IPS-20b (cell line): ENCODE results near the gene EPS8L1.
A peak's percentile ranks its signal among the peaks of the same experiment; 100 is the strongest.
"Not testable (repeated sequence)": the region's sequence is repeated elsewhere in the genome, so short reads cannot be mapped to it uniquely, and the experiment has no call there.

Experiments
- H3K27ac ChIP-seq: one replicate; pipeline ENCODE4 v1.5.1; 2013; ENCODE audit warnings: low read length
- H3K27me3 ChIP-seq: 2 replicates; pipeline ENCODE4 v1.6.1; 2013; ENCODE audit warnings: mild to moderate bottlenecking, low read length, inconsistent platforms; ENCODE audit not compliant: insufficient read depth
- H3K36me3 ChIP-seq: 2 replicates; pipeline ENCODE4 v1.6.1; 2013; ENCODE audit warnings: low read depth, mild to moderate bottlenecking, inconsistent platforms, low read length, moderate library complexity; ENCODE audit not compliant: insufficient read depth
- H3K4me1 ChIP-seq: 2 replicates; pipeline ENCODE4 v1.6.1; 2013; ENCODE audit warnings: mild to moderate bottlenecking, control low read depth, inconsistent platforms, low read length, moderate library complexity; ENCODE audit not compliant: insufficient read depth
- H3K4me3 ChIP-seq: 2 replicates; pipeline ENCODE4 v1.5.1; 2013; ENCODE audit warnings: mild to moderate bottlenecking, low read length, inconsistent platforms
- H3K9ac ChIP-seq: 2 replicates; pipeline ENCODE4 v1.6.1; 2013; ENCODE audit warnings: low read depth, mild to moderate bottlenecking, inconsistent platforms, low read length, moderate library complexity
- H3K9me3 ChIP-seq: 2 replicates; pipeline ENCODE4 v1.6.1; 2013; ENCODE audit warnings: mild to moderate bottlenecking, low read depth, low read length, inconsistent platforms; ENCODE audit not compliant: insufficient read depth

EPS8L1 gene

DNA sequence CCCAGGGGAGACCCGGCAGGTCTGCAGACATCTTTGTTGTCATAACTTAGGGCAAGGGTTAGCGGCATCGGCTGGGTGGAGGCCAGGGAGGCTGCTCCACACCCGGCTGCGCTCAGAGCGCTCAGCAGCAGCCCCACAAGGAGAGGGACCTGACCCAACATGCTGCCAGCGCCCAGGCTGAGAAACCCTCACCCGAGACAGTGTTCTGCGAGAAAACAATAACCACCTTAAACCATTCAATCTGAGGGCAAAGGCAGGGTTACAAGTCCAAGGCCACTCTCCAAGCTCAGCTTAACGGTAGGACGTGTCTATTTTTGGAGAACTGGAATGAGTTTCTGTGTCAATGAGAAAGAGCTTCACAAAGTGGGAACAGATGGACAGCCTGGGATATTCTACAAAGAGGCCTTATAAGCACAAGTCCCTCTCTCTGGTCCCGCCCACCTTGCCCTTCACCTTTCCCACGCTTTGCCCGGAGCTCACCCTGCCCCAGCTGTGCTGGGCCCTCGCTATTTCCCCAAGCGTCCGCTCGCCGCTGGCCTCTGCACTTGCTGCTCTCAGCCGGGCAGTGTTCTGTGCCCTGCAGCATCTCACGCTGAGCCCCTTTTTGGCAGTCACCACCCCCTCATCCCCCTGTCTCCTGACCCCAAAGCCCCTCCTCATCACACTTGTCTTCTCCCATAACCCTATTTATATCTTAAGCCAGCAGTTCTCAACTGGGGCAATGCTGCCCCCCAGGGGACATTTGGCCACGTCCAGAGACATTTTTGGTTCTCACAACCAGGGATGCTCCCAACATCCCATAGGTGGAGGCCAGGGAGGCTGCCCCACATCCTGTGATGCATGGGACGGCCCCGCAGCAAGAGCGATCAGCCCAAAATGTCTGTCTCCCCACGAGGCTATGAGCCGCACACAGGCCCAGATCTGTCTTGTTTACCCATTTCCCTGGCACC lies 24.2 kb downstream of the EPS8L1 start:
- Histone ChIP-seq H3K36me3 (peaks cover 13% of the 10 kb centered on the region; the same call in 1 of the 2 replicates), H3K4me1 (no peaks in the 10 kb centered on the region), H3K27ac (no peak overlapping the region), H3K27me3 (no peaks in the 10 kb centered on the region), H3K9me3 (no peaks in the 10 kb centered on the region), H3K9ac (no peak overlapping the region), H3K4me3 (no peak overlapping the region)

DNA sequence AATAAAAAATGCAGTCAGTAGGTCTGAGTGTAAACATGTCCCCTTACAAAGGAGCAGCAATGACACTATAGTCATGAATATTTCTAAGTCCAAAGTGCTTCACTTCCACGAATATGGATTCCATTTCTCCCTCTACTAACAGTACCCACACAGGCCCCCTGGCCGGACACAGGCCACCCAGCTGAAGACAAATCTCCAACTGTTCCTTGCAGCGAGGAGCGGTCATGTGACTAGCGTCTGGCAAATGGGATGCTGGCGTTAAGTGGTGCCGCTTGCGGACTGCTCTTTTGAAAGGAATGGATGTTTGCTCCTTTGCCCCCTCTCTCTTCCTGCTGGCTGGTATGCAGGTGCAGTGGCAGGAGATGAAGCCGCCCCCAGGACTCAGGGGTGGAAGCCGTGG lies 25.6 kb downstream of the EPS8L1 start:
- Histone ChIP-seq H3K27ac (no peak overlapping the region), H3K36me3 (peaks cover 13% of the 10 kb centered on the region; the same call in 1 of the 2 replicates), H3K4me1 (no peaks in the 10 kb centered on the region), H3K4me3 (no peak overlapping the region), H3K27me3 (no peaks in the 10 kb centered on the region), H3K9ac (no peak overlapping the region), H3K9me3 (no peaks in the 10 kb centered on the region)

DNA sequence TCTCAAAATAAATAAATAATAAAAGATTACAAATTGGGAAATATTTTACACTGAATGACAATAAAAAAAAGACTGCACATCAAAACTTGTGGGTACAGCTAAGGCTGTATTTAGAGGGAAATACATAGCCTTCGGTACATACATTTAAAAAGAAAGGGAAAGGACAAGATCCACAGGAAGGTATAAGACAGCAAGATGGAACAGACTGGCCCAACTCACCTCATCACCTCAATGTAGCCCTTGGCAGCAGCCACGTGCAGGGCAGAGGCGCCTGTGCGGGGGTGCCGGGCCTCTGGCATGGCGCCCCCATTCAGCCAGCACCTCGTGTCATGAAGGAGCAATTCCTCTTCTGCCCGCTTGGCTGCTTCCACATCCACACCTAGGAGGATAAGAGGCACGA lies 27.5 kb downstream of the EPS8L1 start:
- no peaks in the 10 kb centered on the region for H3K27me3 ChIP-seq
- H3K4me3 ChIP-seq, result no peak overlapping the region
- H3K9ac ChIP-seq, result no peak overlapping the region
- no peak overlapping the region for H3K27ac ChIP-seq
- H3K9me3 ChIP-seq, result no peaks in the 10 kb centered on the region
- peaks cover 13% of the 10 kb centered on the region; the same call in 1 of the 2 replicates for H3K36me3 ChIP-seq
- no peaks in the 10 kb centered on the region for H3K4me1 ChIP-seq

- no peaks in the 10 kb centered on the region for H3K27me3 ChIP-seq
- no peak overlapping the region for H3K4me3 ChIP-seq
- no peaks in the 10 kb centered on the region for H3K9me3 ChIP-seq
- peaks cover 17% of the 10 kb centered on the region; the same call in 1 of the 2 replicates for H3K36me3 ChIP-seq
- no peak overlapping the region for H3K9ac ChIP-seq
- H3K27ac ChIP-seq, result no peak overlapping the region
- no peaks in the 10 kb centered on the region for H3K4me1 ChIP-seq
These were observed 29.6 kb downstream of the EPS8L1 start for GRCh38 chr19:55105237-55105636.

DNA sequence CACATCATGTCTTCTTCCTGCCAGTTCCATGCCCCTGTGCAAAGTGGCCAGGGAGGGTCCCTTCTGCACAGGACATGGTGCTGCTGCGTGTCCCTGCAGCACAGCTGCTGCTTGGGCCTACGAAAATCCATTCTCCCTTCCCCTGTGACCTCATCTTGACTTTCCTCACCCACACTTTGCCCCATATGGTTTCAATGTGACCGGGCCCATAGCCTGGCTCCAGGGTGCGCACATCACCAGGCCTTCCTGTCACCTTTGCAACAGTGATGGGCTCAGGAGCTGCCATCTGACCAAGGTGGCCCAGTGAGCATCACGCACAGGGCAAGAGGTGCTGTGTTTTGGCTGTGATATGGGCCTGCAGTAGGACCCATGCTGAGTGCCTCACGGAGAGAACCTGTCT lies 30.9 kb downstream of the EPS8L1 start:
- H3K27me3 ChIP-seq, result no peaks in the 10 kb centered on the region
- no peaks in the 10 kb centered on the region for H3K4me1 ChIP-seq
- no peaks in the 10 kb centered on the region for H3K9me3 ChIP-seq
- no peak overlapping the region for H3K4me3 ChIP-seq
- no peak overlapping the region for H3K9ac ChIP-seq
- H3K36me3 ChIP-seq, result peaks cover 20% of the 10 kb centered on the region; the same call in 1 of the 2 replicates
- H3K27ac ChIP-seq, result no peak overlapping the region

DNA sequence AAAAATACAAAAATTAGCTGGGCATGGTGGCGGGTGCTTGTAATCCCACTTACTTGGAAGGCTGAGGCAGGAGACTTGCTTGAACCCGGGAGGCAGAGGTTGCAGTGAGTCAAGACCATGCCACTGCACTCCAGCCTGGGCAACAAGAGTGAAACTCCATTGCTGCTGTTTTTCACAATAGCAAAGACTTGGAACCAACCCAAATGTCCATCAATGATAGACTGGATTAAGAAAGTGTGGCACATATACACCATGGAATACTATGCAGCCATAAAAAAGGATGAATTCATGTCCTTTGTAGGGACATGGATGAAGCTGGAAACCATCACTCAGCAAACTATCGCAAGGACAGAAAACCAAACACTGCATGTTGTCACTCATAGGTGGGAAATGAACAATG lies 31.6 kb downstream of the EPS8L1 start:
- H3K36me3 ChIP-seq, result peaks cover 18% of the 10 kb centered on the region; the same call in 1 of the 2 replicates
- not testable (repeated sequence) for H3K27me3 ChIP-seq, H3K9ac ChIP-seq, H3K9me3 ChIP-seq, H3K4me1 ChIP-seq, H3K27ac ChIP-seq, H3K4me3 ChIP-seq

DNA sequence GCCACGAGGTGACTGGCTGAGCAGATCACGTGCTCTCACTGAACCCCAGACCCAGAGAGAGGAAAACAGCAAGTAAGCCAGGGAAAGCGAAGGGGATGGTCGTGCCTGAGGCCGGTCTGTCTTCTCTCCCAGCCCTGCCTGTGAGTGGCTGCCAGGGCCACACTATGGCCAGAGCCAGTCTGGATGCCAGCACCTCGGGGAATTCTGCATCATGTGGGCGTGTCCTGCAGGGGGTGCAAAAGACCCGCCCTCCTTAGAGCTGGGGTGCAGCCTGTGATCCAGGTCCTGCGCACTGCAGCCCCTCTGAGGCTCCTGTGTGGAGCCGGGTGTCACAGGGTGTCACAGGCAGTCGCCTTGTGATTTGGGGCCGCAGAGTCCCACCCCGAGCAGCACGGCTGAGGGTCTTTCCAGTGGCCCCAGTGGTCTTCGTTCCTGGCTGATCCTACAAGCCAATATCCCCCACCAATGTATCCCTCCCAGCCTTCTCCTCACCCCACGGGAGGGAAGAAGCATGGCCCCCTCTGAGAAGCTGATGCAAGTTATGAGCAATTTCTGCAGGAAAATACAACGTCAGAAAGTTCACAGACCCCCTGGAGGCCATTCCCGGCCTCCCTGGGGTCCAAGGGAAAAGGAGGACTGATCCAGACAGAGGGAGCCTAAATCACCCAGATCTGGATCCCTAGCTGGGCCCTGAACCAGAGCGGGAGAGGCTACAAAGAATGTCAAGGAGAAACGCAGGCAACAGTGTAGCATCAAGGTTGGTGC lies 34.0 kb downstream of the EPS8L1 start:
- Histone ChIP-seq H3K9me3 (no peaks in the 10 kb centered on the region), H3K36me3 (peaks cover 7% of the 10 kb centered on the region; the same call in 1 of the 2 replicates), H3K4me3 (no peak overlapping the region), H3K27me3 (no peaks in the 10 kb centered on the region), H3K4me1 (no peaks in the 10 kb centered on the region; the same call in 1 of the 2 replicates), H3K27ac (no peak overlapping the region), H3K9ac (no peak overlapping the region)

DNA sequence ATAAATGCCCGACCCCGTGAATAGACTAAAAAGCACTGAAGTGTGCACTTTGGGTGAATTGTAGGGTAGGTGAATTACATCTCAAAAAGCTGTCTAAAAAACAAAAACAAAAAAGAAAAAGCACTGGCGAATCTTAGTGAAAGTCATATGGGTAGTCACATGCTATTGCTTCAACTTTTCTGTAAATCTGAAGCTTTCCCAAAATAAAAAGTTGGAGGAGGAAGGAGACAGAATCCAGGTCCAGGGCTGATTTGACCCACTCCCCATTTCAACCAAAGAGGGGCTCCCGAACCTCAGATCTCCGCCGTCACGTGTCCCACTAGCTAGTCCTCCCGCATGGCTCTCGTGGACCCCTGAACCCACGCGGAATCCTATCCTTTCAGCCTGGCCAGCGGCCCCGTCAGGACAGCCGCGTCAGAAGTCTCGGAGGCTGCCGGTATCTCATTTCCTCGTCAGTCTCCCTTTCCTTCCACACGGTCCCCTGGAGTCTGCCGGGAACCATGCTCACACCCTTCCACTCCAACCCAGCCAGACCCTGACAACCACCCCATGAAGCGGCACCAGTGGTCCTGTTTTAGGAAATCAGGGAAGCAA lies 35.7 kb downstream of the EPS8L1 start:
- H3K36me3 ChIP-seq, result peaks cover 7% of the 10 kb centered on the region; the same call in 1 of the 2 replicates

DNA sequence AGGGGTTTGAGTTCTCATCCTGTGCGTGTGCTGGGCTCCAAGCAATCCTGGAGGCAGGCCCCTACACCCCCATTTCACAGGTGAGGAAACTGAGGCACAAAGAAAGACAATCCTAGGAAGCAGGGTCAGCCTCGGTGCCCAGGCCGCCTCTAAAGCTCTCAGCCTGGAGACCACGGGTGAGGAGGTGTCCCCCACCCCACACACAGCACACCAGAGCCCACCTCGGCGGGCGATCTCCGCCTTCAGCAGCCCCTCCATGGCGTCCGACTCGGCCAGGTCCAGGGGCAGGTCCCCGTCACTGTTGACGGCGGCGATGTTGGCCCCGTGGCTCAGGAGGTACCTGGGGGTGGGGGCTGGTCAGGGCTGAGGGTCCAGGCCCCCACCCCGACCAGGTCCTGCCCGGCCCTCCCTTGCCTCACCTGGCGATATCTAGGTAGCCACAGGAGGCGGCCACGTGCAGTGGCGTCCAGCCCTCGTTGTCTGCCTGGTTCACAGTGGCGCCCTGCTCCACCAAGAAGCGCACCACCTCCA lies 36.6 kb downstream of the EPS8L1 start:
- Histone ChIP-seq H3K27me3 (no peaks in the 10 kb centered on the region), H3K27ac (no peak overlapping the region), H3K4me1 (peaks cover 3% of the 10 kb centered on the region; the same call in 1 of the 2 replicates), H3K36me3 (peaks cover 7% of the 10 kb centered on the region; the same call in 1 of the 2 replicates), H3K9me3 (no peaks in the 10 kb centered on the region), H3K4me3 (no peak overlapping the region), H3K9ac (0 out of 2 replicates have a peak overlapping the region, but pooled peaks have one; percentile 51)

More for the DNA sequence above, 35.7 kb downstream of the EPS8L1 start:
- Histone ChIP-seq H3K9me3 (no peaks in the 10 kb centered on the region), H3K4me3 (no peak overlapping the region), H3K27ac (no peak overlapping the region), H3K9ac (no peak overlapping the region), H3K4me1 (peaks cover 3% of the 10 kb centered on the region; the same call in 1 of the 2 replicates), H3K27me3 (no peaks in the 10 kb centered on the region)

DNA sequence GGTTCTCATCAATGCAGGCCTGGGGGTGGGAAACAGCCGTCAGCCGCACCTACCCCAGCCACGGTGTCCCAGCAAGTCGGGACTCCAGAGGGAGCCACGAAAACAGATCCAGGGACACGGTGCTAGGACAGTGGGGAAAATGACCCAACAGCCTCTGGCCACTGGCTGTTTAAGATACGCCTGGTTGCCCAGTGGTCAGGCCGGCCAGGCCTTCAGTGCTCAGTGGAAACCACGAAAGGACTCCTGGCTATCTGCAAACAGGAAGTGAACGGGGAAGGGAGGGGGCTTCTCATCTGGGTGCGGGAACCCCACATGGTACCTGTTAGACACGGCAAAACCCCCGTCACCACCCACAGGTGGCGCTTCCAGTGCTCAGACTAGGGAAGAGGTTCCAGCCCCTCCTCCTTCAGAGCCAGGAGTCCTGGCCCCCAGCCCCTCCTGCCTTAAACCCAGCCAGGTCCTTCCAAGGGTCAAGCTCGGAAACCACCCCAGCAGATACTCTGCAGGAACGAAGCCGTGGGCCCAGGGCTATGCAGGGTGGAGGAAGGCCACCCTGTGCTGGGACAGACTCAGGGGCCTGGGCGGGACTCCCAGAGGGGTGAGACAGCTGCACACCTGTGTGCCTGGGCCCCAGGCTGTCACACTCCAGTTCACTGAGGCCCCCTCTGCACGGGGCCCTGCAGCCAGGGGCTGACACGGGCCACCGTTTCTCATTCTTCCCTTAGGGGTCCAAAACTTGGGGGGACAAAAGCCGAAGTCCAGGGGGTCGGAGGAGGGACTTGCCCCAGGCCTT lies 37.3 kb downstream of the EPS8L1 start:
- peaks cover 3% of the 10 kb centered on the region; the same call in 1 of the 2 replicates for H3K4me1 ChIP-seq
- H3K27me3 ChIP-seq, result no peaks in the 10 kb centered on the region
- H3K27ac ChIP-seq, result no peak overlapping the region
- peaks cover 7% of the 10 kb centered on the region; the same call in 1 of the 2 replicates for H3K36me3 ChIP-seq
- H3K9me3 ChIP-seq, result no peaks in the 10 kb centered on the region
- H3K4me3 ChIP-seq, result no peak overlapping the region
- peak overlapping the region; percentile 51; the same call in 1 of the 2 replicates for H3K9ac ChIP-seq
